Measurements from ENCODE around the gene SFSWAP. TPM values are rescaled to one million over a fixed set of nuclear protein-coding genes. Genes with fewer than 3 reads are reported as not detected.

Gene SFSWAP
- total RNA-seq, 1 donor from 2014 or later, result 46.9 TPM

GRCh38 chr12:131735153-131735456, 24.2 kb downstream of the SFSWAP start:
- no peak overlapping the region for H3K4me3 ChIP-seq
- intact Hi-C loops (cut with DNase I), result no loop called here
- no peak for ATAC-seq
- H3K27me3 ChIP-seq (ENCODE audit: low read depth), result no peaks in the 10 kb centered on the region
- no peak for DNase-seq
- no peak overlapping the region for H3K27ac ChIP-seq
- no peak for TF ChIP-seq CTCF (IDR thresholded peaks at IDR 0.05)
- H3K9me3 ChIP-seq, result no peaks in the 10 kb centered on the region
- no peaks in the 10 kb centered on the region for H3K4me1 ChIP-seq
- peaks cover 78% of the 10 kb centered on the region for H3K36me3 ChIP-seq

- H3K36me3 ChIP-seq, result peaks cover 78% of the 10 kb centered on the region
- no peak for DNase-seq
- no peaks in the 10 kb centered on the region for H3K9me3 ChIP-seq
- no peak for ATAC-seq
- no peak for TF ChIP-seq CTCF (IDR thresholded peaks at IDR 0.05)
- H3K27me3 ChIP-seq (ENCODE audit: low read depth), result no peaks in the 10 kb centered on the region
- intact Hi-C loops (cut with DNase I), result no loop called here
- no peaks in the 10 kb centered on the region for H3K4me1 ChIP-seq
- no peak overlapping the region for H3K4me3 ChIP-seq
- H3K27ac ChIP-seq, result no peak overlapping the region
Observed at GRCh38 chr12:131735476-131736445, 24.9 kb downstream of the SFSWAP start.

- Histone ChIP-seq H3K9me3 (no peaks in the 10 kb centered on the region), H3K4me3 (no peak overlapping the region), H3K27ac (peak overlapping the region; percentile 36), H3K4me1 (no peaks in the 10 kb centered on the region), H3K36me3 (peaks cover 78% of the 10 kb centered on the region), H3K27me3 (ENCODE audit: low read depth) (no peaks in the 10 kb centered on the region)
- no peak for DNase-seq
- intact Hi-C loops (cut with DNase I), result no loop called here
- TF ChIP-seq CTCF (IDR thresholded peaks at IDR 0.05), result no peak
- no peak for ATAC-seq
Observed at GRCh38 chr12:131736446-131737149, 25.7 kb downstream of the SFSWAP start.

- ATAC-seq, result peak; percentile 95 to 99
- intact Hi-C loops (cut with DNase I), result no loop called here
- Histone ChIP-seq H3K4me3 (no peak overlapping the region), H3K27ac (peak overlapping the region; percentile 36), H3K27me3 (ENCODE audit: low read depth) (no peaks in the 10 kb centered on the region), H3K4me1 (no peaks in the 10 kb centered on the region), H3K36me3 (peaks cover 78% of the 10 kb centered on the region), H3K9me3 (no peaks in the 10 kb centered on the region)
- DNase-seq, result peak; percentile 79
- no peak for TF ChIP-seq CTCF (IDR thresholded peaks at IDR 0.05)
Observed at GRCh38 chr12:131737150-131737827, 26.4 kb downstream of the SFSWAP start.

- no peak overlapping the region for H3K4me3 ChIP-seq
- peaks cover 78% of the 10 kb centered on the region for H3K36me3 ChIP-seq
- no peaks in the 10 kb centered on the region for H3K27me3 ChIP-seq (ENCODE audit: low read depth)
- ATAC-seq, result no peak
- H3K4me1 ChIP-seq, result no peaks in the 10 kb centered on the region
- DNase-seq, result no peak
- intact Hi-C loops (cut with DNase I), result no loop called here
- TF ChIP-seq CTCF (IDR thresholded peaks at IDR 0.05), result no peak
- peak overlapping the region; percentile 32 for H3K27ac ChIP-seq
- H3K9me3 ChIP-seq, result no peaks in the 10 kb centered on the region
Observed at GRCh38 chr12:131738196-131738595, 27.3 kb downstream of the SFSWAP start.
